Stimulated activated CD8-positive, alpha-beta memory T cell treated with anti-CD3 and anti-CD28 coated beads, Interleukin-4, amount 100 ng/mL, for 24 hours (primary cell): Measurements from ENCODE around the gene CLEC16A.

ENCODE experiments used
- DNase-seq: peaks from one replicate; pipeline ENCODE4 v3.0.0-alpha.2; 2020; ENCODE audit warnings: low read depth

The CLEC16A gene

DNA sequence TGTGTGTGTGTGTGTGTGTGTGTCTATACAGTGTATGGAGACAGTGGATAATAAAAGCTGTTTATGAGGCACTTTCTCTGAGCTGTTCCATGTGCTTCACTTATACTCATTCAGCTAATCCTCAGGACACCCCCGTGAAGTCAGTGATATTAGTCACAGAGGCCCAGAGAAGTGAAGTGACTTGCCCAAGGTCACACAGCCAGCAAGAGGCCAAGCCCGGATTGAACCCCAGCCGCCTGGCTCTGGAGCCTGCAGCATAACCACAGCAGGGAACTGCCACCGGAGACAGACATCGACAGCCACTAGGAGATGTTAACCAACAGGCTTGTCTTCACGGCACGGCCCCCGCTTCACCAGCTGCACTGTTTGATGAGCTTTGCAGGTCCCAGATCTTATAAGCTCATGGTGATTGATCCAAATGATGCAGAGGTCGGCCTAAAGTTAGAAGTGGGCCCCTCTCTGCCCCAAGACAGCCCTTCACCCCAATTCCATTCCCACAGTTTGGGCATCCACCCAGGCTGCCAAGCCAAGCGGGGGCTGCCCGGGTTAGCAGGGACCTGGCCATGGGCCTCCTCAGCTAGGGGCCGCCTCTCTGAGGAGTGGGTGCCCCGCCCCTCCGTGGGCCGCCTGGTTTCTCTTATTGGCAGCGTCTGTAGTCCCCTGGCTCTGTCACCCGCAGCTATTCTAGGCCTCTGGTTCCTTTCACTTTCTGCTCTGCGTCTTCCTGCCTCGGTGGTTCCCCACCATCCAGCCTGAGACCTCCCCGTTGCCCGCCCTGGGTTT is 280.7 kb downstream of the CLEC16A start:
- DNase-seq: peak; percentile 79

DNA sequence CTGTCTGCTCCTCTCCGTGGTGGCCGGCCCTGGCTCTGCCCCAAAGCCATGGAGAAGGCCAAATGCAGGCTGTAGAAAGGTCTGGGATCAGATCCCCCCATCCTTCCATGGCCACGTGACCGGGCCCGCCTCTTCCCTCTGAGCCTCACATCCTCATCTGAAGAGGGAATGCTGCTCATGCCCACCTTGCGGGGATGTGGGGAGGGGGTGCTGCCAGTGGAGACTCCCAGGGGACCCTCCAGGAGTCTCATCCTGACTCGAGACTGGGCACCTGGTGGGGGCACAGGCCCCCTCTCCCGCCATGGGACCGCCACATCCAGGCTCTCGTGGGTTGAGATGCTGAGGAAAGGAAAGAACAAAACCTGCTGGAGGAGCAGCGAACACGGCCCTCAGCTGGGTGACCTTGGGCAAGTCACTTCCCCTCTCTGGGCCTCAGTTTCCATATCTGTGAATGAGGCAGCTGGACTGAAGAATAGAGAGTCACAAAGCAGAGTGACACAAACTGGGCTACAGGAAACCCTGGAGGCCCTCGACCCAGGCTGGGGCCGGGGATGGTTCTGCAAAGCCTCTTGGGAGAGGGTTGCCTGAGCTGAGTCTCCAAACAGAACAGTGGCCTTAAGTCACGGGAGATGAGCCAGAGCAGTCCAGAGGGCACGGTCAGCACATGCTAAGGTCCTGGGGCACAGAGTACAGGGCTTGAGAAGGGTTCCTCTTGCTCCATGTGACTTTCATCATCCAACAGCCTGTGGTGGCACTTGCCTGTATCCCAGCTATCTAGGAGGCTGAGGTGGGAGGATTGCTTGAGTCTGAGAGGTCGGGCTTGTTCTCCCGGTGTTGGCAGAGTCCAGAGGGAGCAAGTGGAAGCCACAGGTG is 281.5 kb downstream of the CLEC16A start:
- DNase-seq: no peak

- no peak for DNase-seq
These were observed 285.1 kb downstream of the CLEC16A start for GRCh38 chr16:11229432-11229831.

GRCh38 chr16:11229906-11230305 is 285.5 kb downstream of the CLEC16A start:
- no peak for DNase-seq

DNA sequence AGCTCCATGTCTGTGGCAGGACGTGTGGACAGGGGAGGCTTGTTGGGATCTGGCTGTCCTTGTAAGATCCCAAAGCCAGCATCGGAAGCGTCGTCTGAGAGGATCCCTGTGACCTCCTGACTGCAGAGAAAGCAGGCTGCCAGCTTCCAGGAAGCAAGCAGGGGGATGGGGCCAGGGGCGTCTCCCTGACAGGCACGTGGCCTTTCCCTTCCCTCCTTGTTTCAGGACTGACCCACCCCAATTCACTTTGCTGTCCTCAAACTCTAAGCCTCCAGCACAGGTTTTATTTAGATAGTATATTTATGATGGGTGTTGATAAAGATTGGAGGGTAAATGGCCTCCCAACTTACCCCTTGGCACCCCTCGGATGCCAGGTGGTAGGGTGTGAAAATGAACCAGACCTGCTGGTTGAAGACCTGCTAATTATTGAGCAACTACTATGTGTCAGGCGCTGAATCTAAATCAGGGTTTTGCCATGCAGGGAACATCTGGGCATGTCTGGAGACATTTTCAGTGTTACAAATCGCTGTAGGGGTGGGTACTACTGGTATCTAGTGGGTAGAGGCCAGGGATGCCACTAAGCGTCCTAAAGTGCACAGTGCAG is 287.1 kb downstream of the CLEC16A start:
- DNase-seq: no peak
